A549 treated with Hydrocortisone at 1 μM for 4 hours (cell line): ENCODE results near the gene FBXO10. TPM values are rescaled to one million over a fixed set of nuclear protein-coding genes. Genes with fewer than 3 reads are reported as not detected.

Source experiments
- total RNA-seq: library from RNA; stranded (reverse); fragments of 200-300 nt; extraction: Qiagen RNA extraction; gene quantifications from 5 replicates; pipeline ENCODE4 v1.2.3, GENCODE V29; 2022

FBXO10 gene
- 7.2 to 8.1 TPM (median 7.6 TPM) in 5 replicates for total RNA-seq

GRCh38 chr9:37575921-37576721, at the start of gene FBXO10:
FBXO10 (minus strand) TSS chr9:37576380; CDS start chr9:37541768, 34,612 bp downstream.

GRCh38 chr9:37592108-37592951, 16.1 kb upstream of the FBXO10 start, which contains the start of gene TOMM5:
TOMM5 (minus strand) TSS chr9:37592597; CDS start chr9:37592532, 65 bp downstream.

GRCh38 chr9:37485389-37486255, 90.6 kb downstream of the FBXO10 start, which contains the start of gene POLR1E:
POLR1E (plus strand) TSS chr9:37485948; CDS start chr9:37486048, 100 bp downstream.

GRCh38 chr9:37465249-37466036, 110.7 kb downstream of the FBXO10 start, which contains the start of gene ZBTB5:
ZBTB5 (minus strand) TSS chr9:37465450; CDS start chr9:37442551, 22,899 bp downstream.

Other genes starting within 250 kb of the FBXO10 start
- 151 to 178 TPM (median 164 TPM) in 5 replicates for gene GRHPR, start 153.7 kb downstream of the FBXO10 start, total RNA-seq
- 6.2 to 7.8 TPM (median 7.3 TPM) in 5 replicates for gene ZBTB5, start 110.9 kb downstream of the FBXO10 start, total RNA-seq
- gene POLR1E, start 90.4 kb downstream of the FBXO10 start, total RNA-seq = 33.1 to 39.0 TPM (median 35.7 TPM) in 5 replicates
- 267 to 330 TPM (median 326 TPM) in 5 replicates for gene TOMM5, start 16.2 kb upstream of the FBXO10 start, total RNA-seq
- gene FRMPD1, start 74.6 kb upstream of the FBXO10 start, total RNA-seq = 0.03 to 0.10 TPM (median 0.05 TPM) in 5 replicates
- 5.1 to 7.1 TPM (median 5.7 TPM) in 5 replicates for gene TRMT10B, start 177.4 kb upstream of the FBXO10 start, total RNA-seq
- 63.8 to 84.4 TPM (median 75.3 TPM) in 5 replicates for gene EXOSC3, start 208.7 kb upstream of the FBXO10 start, total RNA-seq
- gene DCAF10, start 224.4 kb upstream of the FBXO10 start, total RNA-seq = 10.8 to 13.0 TPM (median 12.4 TPM) in 5 replicates